Cardiac fibroblast (primary cell): ENCODE data around the gene CDH8.

Experiments
- DNase-seq, 2 donors: peaks; one replicate each; pipeline versions ENCODE4 v3.0.0 to v3.0.0-alpha.2; 2010; ENCODE audit warnings: low read depth in 2 of 2
- H3K4me3 ChIP-seq, 2 donors: replicated peaks in 1 of 2; 1 replicate in 1 of 2; 2 replicates in 1 of 2; pipeline ENCODE4 v1.5.1; 2011; ENCODE audit warnings: low read depth in 2 of 2, low read length in 2 of 2, mild to moderate bottlenecking in 2 of 2, moderate library complexity in 1 of 2
- TF ChIP-seq, protein P1 (sequence below): IDR thresholded peaks from one replicate; pipeline ENCODE4 v1.5.1; 2011; ENCODE audit warnings: low read depth, mild to moderate bottlenecking, low read length, inconsistent platforms

CDH8 gene

DNA sequence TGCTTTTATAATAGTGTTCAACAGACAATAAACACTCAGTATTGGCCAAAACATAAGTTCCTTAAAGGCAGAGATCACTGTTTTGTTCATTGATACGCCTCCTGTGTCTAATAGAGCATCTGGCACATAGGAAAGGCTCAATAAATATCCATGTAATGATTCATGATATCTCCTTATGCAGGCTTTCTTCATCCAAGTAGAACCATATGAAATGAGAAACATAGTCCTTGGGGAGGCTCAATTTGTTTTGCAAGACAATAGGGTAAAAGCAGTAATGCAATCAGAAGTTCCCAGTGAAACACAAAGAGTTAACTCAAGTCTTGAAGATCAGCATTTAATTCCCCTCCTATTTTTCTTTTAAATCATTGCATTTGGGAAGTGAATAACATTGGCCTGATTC, 16.4 kb downstream of the CDH8 start:
- TF ChIP-seq, protein P1, sequence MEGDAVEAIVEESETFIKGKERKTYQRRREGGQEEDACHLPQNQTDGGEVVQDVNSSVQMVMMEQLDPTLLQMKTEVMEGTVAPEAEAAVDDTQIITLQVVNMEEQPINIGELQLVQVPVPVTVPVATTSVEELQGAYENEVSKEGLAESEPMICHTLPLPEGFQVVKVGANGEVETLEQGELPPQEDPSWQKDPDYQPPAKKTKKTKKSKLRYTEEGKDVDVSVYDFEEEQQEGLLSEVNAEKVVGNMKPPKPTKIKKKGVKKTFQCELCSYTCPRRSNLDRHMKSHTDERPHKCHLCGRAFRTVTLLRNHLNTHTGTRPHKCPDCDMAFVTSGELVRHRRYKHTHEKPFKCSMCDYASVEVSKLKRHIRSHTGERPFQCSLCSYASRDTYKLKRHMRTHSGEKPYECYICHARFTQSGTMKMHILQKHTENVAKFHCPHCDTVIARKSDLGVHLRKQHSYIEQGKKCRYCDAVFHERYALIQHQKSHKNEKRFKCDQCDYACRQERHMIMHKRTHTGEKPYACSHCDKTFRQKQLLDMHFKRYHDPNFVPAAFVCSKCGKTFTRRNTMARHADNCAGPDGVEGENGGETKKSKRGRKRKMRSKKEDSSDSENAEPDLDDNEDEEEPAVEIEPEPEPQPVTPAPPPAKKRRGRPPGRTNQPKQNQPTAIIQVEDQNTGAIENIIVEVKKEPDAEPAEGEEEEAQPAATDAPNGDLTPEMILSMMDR: no peak
- H3K4me3 ChIP-seq: no peak overlapping the region
- no peak for DNase-seq

DNA sequence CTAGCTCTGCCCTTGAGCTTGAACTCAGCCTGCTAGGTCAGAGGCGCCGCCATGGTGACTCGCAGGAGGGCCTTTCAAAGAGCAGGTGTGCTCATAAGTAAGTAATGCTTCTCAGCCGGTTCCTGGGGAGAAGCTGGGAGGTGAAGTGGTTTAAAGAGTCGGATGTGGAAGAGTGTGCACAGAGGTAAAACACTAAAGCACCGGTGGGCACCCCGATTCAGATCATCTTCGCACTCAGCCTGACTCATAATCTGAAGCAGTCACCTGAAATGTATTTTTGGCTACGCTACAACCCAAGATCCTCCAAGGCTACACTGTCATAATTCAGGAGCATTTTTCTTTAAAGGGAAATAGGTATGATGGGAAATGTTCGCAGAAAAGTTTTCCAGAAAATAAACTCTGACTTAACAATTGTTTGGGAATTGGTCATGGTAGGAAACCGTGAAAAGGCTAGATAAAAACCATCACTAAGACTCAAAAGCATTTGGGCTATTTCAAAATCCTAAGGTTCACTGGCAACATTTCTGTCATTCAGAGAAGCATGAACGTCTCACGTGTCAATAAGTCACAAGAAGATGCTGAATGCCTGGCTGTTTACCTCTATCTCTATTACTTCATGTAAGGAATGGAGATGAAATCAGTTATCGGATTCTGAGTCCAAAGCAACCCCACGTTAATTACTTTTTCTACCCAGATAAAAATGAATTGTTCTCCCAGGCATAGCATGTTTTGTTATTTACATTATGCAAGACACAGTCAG, 17.8 kb downstream of the CDH8 start:
- DNase-seq: no peak
- TF ChIP-seq, protein P1: no peak
- no peak overlapping the region for H3K4me3 ChIP-seq

DNA sequence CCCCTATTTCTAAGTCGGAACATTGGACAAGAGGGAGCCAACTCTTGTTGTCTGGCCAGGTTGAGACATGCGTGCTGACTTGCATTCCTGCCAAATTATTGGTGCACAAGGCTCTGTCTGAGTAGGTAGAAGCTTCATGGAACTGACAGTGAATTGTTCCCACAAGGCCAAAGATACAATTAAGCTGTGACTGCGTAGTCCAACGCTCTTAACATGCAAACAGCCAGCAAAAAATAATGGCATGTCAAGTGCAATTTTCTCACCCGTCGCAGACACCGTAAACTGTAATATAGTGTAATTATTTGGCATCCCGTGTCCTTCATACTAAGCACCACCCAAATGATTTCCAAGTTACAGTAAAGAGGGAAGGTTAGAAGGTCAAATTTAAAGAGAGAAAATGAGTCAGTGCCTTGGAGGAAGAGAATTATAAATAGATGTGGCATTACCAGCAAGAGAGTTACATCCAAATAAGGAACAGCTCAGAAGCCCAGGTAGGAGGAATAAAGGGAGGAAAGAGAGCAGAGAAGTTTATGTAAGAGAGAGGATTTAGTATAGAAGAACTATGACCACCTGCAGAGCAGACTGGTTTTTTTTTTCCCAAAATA, 21.8 kb downstream of the CDH8 start:
- TF ChIP-seq, protein P1: no peak
- no peak overlapping the region for H3K4me3 ChIP-seq
- DNase-seq: no peak

DNA sequence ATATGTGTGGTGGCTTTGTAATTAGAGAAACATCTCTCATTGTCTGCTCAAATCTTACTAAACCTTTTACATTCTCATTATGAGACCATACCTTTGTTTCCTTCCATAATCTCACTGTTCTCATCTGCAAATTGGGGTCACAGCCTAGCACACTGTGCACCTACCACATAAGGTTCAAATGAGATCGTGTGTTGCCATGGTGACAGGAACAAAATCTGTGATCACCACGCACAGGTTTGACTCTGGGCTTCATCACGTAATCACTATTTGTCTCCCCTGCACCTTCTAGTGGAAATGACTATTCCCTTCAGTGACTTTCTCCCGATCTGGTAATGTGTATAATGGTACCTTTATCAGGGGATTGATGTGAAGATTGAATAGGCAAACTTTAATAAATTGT, 26.1 kb downstream of the CDH8 start:
- DNase-seq: no peak
- TF ChIP-seq, protein P1: no peak
- no peak overlapping the region for H3K4me3 ChIP-seq

DNA sequence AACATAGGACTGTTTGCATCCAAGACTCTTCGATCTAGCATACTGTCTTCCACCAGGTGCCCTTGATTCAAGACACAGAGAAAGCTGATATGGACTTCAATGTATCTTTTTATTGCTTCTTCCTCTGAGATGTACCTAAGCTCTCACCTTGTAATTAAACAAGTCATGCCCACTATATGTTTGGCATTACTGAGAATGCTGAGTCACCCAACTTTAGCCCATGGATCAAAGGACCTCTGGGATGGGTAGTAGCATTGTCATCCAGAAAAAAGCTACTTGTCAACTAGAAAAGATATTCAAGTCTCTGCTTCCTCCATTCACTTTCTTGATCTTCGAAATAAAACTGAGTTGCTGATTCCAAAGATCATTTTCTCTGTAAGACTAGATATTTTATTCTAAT, 37.8 kb downstream of the CDH8 start:
- H3K4me3 ChIP-seq: no peak overlapping the region
- TF ChIP-seq, protein P1: no peak
- no peak for DNase-seq

DNA sequence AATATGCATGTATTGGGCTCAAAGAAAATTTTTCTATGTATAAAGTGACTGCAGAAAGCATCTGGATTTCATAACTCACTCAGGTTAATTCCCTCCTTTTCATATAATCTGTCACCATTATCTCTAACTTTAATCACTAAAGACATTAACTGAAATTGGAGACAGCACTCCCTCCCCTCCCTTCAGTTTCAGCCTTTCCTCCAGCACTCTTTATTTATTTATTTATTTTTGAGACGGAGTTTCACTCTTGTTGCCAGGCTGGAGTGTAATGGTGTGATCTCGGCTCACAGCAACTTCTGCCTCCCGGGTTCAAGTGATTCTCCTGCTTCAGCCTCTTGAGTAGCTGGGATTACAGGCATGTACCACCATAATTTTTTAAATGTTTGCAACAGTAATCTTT, 43.1 kb downstream of the CDH8 start:
- TF ChIP-seq, protein P1: no peak
- no peak overlapping the region for H3K4me3 ChIP-seq
- DNase-seq: no peak
